Panc1 (cell line): ENCODE measurements around the gene ENKD1. TPM values are rescaled to one million over a fixed set of nuclear protein-coding genes. Genes with fewer than 3 reads are reported as not detected.

Experiments used
- ATAC-seq: fragments of 200-7000 bp; cut with Tn5 transposase; 2 replicates; pipeline ENCODE4 v1.9.1; 2020; ENCODE audit warnings: mild to moderate bottlenecking, moderate library complexity
- BruUV-seq: library from RNA; stranded (reverse); fragments of 400-500 nt; replicated peaks from 2 replicates; lab custom pipeline; 2021; lab: Mats Ljungman, UMichigan
- CTCF ChIA-PET: fragments of 300-600 bp; sonication (Branson Sonifier 250); formaldehyde crosslinking; loops from one replicate; lab custom pipeline; 2022; ENCODE audit warnings: antibody characterized with exemption; lab: Charles Lee
- POLR2A ChIA-PET: fragments of 300-600 bp; sonication (Branson Sonifier 250); formaldehyde crosslinking; loops from one replicate; lab custom pipeline; 2022; ENCODE audit warnings: antibody characterized with exemption; lab: Charles Lee
- DNase-seq: peaks from one replicate; pipeline ENCODE4 v3.0.0-alpha.2; 2010; ENCODE audit warnings: low read depth, low spot score
- H3K27ac ChIP-seq: 2 replicates; pipeline ENCODE4 v1.5.1; 2011; ENCODE audit warnings: mild to moderate bottlenecking, low read length, inconsistent platforms
- H3K27me3 ChIP-seq: fragments of 200-500 bp; sonication (Bioruptor generic); 2 replicates; pipeline ENCODE4 v1.6.0; 2014; ENCODE audit warnings: low read length, inconsistent platforms; ENCODE audit not compliant: control insufficient read depth, insufficient read depth
- H3K36me3 ChIP-seq: fragments of 200-500 bp; sonication (Bioruptor generic); 2 replicates; pipeline ENCODE4 v1.5.1; 2014; ENCODE audit warnings: inconsistent platforms, mild to moderate bottlenecking, low read length, moderate library complexity; ENCODE audit not compliant: control insufficient read depth, insufficient read depth
- H3K4me1 ChIP-seq: 2 replicates; pipeline ENCODE4 v1.5.1; 2011; ENCODE audit warnings: inconsistent platforms, mild to moderate bottlenecking, low read length, moderate library complexity; ENCODE audit not compliant: control insufficient read depth, insufficient read depth
- H3K4me3 ChIP-seq, 2 experiments: 2 replicates each; pipeline ENCODE4 v1.5.1; 2011 to 2012; ENCODE audit warnings: low read depth in 2 of 2, low read length in 2 of 2, mild to moderate bottlenecking in 2 of 2, inconsistent platforms in 1 of 2, moderate library complexity in 1 of 2
- H3K9me3 ChIP-seq: fragments of 200-500 bp; sonication (Bioruptor generic); 2 replicates; pipeline ENCODE4 v1.5.1; 2014; ENCODE audit warnings: low read depth, mild to moderate bottlenecking, inconsistent platforms, low read length, moderate library complexity; ENCODE audit not compliant: control insufficient read depth, insufficient read depth
- POLR2AphosphoS5 ChIP-seq: IDR thresholded peaks from 2 replicates; pipeline ENCODE4 v1.6.1; 2012; ENCODE audit warnings: mild to moderate bottlenecking, low read depth, low read length, moderate library complexity
- SIN3A ChIP-seq: IDR thresholded peaks from 2 replicates; pipeline ENCODE4 v1.6.1; 2012; ENCODE audit warnings: low read depth, mild to moderate bottlenecking, low read length, moderate library complexity, borderline replicate concordance; ENCODE audit not compliant: insufficient read depth
- TCF7L2 ChIP-seq: IDR thresholded peaks from 2 replicates; pipeline ENCODE4 v1.6.1; 2011; ENCODE audit warnings: mild to moderate bottlenecking, low read depth, low read length, inconsistent platforms
- in situ Hi-C: cut with HindIII; loops from 2 replicates; pipeline ENCODE4 v1.10.0; 2016; ENCODE audit warnings: low sequenced_read_pairs, low pct_unique_long_range_greater_than_20kb
- intact Hi-C: fragments of 100-400 bp; cut with micrococcal nuclease; formaldehyde crosslinking; loops from one replicate; pipeline ENCODE4 v1.10.0; 2022; ENCODE audit not compliant: unreplicated experiment
- total RNA-seq: library from RNA; stranded (reverse); gene quantifications from one replicate; pipeline ENCODE4 v1.2.1, GENCODE V29; 2021; ENCODE audit not compliant: unreplicated experiment
- TF ChIP-seq, protein P1 (sequence below): fragments of 450-650 bp; IDR thresholded peaks from 2 replicates; pipeline ENCODE4 v1.5.1; 2017; ENCODE audit warnings: mild to moderate bottlenecking
- TF ChIP-seq, protein P2 (sequence below), 2 experiments: IDR thresholded peaks; 2 replicates each; pipeline ENCODE4 v1.6.1; 2011 to 2012; ENCODE audit warnings: low read depth in 2 of 2, control low read depth in 1 of 2, low read length in 1 of 2, mild to moderate bottlenecking in 1 of 2, moderate library complexity in 1 of 2; ENCODE audit not compliant: insufficient read depth in 1 of 2

The ENKD1 gene
- total RNA-seq, 1 experiment from 2014 or later: 14.6 TPM

DNA sequence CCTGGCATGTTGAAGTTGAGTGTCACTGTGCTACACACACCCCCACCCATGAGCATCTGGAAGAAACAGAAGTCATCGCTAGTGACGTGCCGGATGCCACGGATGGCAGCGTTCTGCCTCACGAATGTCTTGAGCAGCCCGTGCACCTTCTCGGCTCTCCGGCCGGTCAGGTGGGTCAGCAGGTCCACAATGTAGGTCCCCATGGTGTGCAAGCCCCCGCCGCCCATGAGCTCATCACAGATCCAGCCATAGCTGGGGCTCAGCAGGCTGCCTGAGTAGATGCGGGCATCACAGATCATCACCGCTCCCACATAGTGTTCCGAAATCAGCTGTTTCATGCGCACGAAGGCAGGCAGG lies 9.0 kb upstream of the ENKD1 start:
- no TSS peak for BruUV-seq

DNA sequence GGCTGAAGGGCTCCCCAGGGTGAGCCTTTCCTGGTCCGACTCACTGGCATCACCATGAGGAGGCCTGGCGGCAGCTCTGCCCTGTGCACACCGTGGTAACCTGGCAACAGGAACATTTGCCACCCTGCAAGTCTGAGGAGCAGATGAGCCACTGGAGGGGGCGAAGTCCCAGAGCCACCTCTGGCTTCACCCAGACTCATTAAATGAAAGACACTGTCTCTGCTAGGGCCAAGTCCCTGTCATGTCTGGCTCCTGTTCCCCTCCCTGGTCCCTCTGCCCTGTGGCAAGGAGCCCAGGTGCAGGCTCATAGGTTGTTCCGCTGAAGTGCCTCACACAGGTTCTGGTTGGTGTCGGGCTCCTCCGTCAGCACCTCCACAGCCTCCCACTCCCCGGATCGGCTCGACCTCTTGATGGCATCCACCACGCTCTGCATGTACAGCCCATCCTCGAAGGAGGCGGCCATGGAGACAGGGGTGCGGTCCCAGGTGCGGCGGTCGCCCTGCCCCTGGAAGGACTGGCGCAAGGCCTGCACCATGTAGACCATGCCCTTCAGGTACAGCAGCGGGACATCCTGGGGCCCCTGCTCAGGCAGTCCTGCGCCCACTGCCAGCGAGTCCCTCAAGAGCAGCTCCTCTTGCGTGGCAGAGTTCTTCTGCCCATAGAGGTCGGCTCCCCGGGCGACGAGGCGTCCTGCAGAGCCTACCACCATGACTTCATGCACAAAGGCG lies 8.5 kb upstream of the ENKD1 start:
- CTCF ChIA-PET: no interaction called here
- TF ChIP-seq, protein P1, sequence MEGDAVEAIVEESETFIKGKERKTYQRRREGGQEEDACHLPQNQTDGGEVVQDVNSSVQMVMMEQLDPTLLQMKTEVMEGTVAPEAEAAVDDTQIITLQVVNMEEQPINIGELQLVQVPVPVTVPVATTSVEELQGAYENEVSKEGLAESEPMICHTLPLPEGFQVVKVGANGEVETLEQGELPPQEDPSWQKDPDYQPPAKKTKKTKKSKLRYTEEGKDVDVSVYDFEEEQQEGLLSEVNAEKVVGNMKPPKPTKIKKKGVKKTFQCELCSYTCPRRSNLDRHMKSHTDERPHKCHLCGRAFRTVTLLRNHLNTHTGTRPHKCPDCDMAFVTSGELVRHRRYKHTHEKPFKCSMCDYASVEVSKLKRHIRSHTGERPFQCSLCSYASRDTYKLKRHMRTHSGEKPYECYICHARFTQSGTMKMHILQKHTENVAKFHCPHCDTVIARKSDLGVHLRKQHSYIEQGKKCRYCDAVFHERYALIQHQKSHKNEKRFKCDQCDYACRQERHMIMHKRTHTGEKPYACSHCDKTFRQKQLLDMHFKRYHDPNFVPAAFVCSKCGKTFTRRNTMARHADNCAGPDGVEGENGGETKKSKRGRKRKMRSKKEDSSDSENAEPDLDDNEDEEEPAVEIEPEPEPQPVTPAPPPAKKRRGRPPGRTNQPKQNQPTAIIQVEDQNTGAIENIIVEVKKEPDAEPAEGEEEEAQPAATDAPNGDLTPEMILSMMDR: no peak
- no peak for TF ChIP-seq SIN3A
- TF ChIP-seq, protein P2, sequence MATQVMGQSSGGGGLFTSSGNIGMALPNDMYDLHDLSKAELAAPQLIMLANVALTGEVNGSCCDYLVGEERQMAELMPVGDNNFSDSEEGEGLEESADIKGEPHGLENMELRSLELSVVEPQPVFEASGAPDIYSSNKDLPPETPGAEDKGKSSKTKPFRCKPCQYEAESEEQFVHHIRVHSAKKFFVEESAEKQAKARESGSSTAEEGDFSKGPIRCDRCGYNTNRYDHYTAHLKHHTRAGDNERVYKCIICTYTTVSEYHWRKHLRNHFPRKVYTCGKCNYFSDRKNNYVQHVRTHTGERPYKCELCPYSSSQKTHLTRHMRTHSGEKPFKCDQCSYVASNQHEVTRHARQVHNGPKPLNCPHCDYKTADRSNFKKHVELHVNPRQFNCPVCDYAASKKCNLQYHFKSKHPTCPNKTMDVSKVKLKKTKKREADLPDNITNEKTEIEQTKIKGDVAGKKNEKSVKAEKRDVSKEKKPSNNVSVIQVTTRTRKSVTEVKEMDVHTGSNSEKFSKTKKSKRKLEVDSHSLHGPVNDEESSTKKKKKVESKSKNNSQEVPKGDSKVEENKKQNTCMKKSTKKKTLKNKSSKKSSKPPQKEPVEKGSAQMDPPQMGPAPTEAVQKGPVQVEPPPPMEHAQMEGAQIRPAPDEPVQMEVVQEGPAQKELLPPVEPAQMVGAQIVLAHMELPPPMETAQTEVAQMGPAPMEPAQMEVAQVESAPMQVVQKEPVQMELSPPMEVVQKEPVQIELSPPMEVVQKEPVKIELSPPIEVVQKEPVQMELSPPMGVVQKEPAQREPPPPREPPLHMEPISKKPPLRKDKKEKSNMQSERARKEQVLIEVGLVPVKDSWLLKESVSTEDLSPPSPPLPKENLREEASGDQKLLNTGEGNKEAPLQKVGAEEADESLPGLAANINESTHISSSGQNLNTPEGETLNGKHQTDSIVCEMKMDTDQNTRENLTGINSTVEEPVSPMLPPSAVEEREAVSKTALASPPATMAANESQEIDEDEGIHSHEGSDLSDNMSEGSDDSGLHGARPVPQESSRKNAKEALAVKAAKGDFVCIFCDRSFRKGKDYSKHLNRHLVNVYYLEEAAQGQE (IDR thresholded peaks at IDR 0.05; ENCODE audit: insufficient read depth in 1 of 2, low read depth in 2 of 2, low read length in 1 of 2): no peak
- no peak for TF ChIP-seq TCF7L2
- no peak for TF ChIP-seq POLR2AphosphoS5
- DNase-seq (no peak), ATAC-seq (no peak)
- Histone ChIP-seq H3K4me3 (no peak overlapping the region), H3K4me1 (no peaks in the 10 kb centered on the region), H3K27ac (no peak overlapping the region), H3K27me3 (no peaks in the 10 kb centered on the region), H3K9me3 (no peaks in the 10 kb centered on the region), H3K36me3 (no peaks in the 10 kb centered on the region; the same call in 1 of the 2 replicates)
- in situ Hi-C loops (no loop called here), intact Hi-C loops (loop anchor here (5.0 to 10.0 kb wide), 2 partner anchors 130 to 252 kb away; partner anchors contain the start of genes RANBP10 and TSNAXIP1)
- no TSS peak for BruUV-seq
- POLR2A ChIA-PET: no interaction called here

More for the DNA sequence above, 9.0 kb upstream of the ENKD1 start:
- Histone ChIP-seq H3K27me3 (no peaks in the 10 kb centered on the region), H3K9me3 (no peaks in the 10 kb centered on the region), H3K36me3 (no peaks in the 10 kb centered on the region; the same call in 1 of the 2 replicates), H3K27ac (no peak overlapping the region), H3K4me3 (no peak overlapping the region), H3K4me1 (no peaks in the 10 kb centered on the region)
- POLR2A ChIA-PET: no interaction called here
- TF ChIP-seq, protein P2 (IDR thresholded peaks at IDR 0.05; ENCODE audit: insufficient read depth in 1 of 2, low read depth in 2 of 2, low read length in 1 of 2): no peak
- TF ChIP-seq TCF7L2: no peak
- TF ChIP-seq SIN3A: no peak
- TF ChIP-seq, protein P1: no peak
- no peak for TF ChIP-seq POLR2AphosphoS5
- ATAC-seq (no peak), DNase-seq (no peak)
- intact Hi-C loops (loop anchor here (10.0 kb wide), 1 partner anchor 129 kb away; the partner anchor contains the start of genes RANBP10 and TSNAXIP1), in situ Hi-C loops (no loop called here)
- CTCF ChIA-PET: no interaction called here
